Tibial nerve (tissue), 4 donors: ENCODE data around the gene SRSF9. TPM values are rescaled to one million over a fixed set of nuclear protein-coding genes. Genes with fewer than 3 reads are reported as not detected.

Experiments used
- small RNA-seq: library from RNA; depleted of rRNA; stranded (forward); fragments of <200 nt; gene quantifications from one replicate; pipeline ENCODE3, GENCODE V24; 2016
- total RNA-seq, 4 donors: library from RNA; depleted of rRNA; stranded (reverse); fragments of >200 nt; gene quantifications; one replicate each; pipeline ENCODE4 v1.1.0, GENCODE V29; 2016

SRSF9 gene
- total RNA-seq, 4 donors from 2014 or later = 66.6 to 90.6 (median 77.1) TPM

Small RNA genes within 50 kb of the gene (small RNA-seq; reads per million reads assigned to genes)
- not detected for gene RF00019

Other genes starting within 250 kb of the SRSF9 start
- 100 to 1,000 TPM; 217 to 428 (median 330) TPM for gene PXN, start 204.0 kb downstream of the SRSF9 start, total RNA-seq
- gene RNU4-2, start 177.8 kb downstream of the SRSF9 start, total RNA-seq = under 1 TPM; under 0.01 TPM
- gene RNU4-1, start 176.5 kb downstream of the SRSF9 start, total RNA-seq = under 1 TPM in 3 of 4 donors, not detected in 1; under 0.01 TPM
- 1 to 10 TPM in 3 of 4 donors, under 1 TPM in 1; 0.87 to 5.7 (median 1.9) TPM for gene SIRT4, start 167.4 kb downstream of the SRSF9 start, total RNA-seq
- gene PLA2G1B, start 142.0 kb downstream of the SRSF9 start, total RNA-seq = 10 to 100 TPM in 1 of 4 donors, not detected in 3; 11.4 TPM
- gene MSI1, start 100.6 kb downstream of the SRSF9 start, total RNA-seq = 1 to 10 TPM in 1 of 4 donors, under 1 TPM in 2, not detected in 1; 0.22 to 1.2 (median 0.59) TPM
- gene COX6A1, start 31.6 kb downstream of the SRSF9 start, total RNA-seq = 100 to 1,000 TPM; 458 to 661 (median 570) TPM
- 10 to 100 TPM in 1 of 4 donors, 1 to 10 TPM in 3; 2.4 to 17.0 (median 7.0) TPM for gene TRIAP1, start 23.4 kb downstream of the SRSF9 start, total RNA-seq
- 10 to 100 TPM; 21.0 to 37.3 (median 29.2) TPM for gene GATC, start 23.3 kb downstream of the SRSF9 start, total RNA-seq
- 100 to 1,000 TPM; 175 to 306 (median 258) TPM for gene DYNLL1, start 26.4 kb upstream of the SRSF9 start, total RNA-seq
- gene COQ5, start 59.4 kb upstream of the SRSF9 start, total RNA-seq = 10 to 100 TPM; 21.6 to 23.7 (median 23.4) TPM
- 100 to 1,000 TPM; 201 to 306 (median 264) TPM for gene RNF10, start 64.6 kb upstream of the SRSF9 start, total RNA-seq
- 10 to 100 TPM; 32.6 to 57.6 (median 51.7) TPM for gene POP5, start 111.7 kb upstream of the SRSF9 start, total RNA-seq
- gene CABP1, start 170.9 kb upstream of the SRSF9 start, total RNA-seq = under 1 TPM in 2 of 4 donors, not detected in 2; 0.21 to 0.22 TPM
- 10 to 100 TPM; 42.6 to 67.8 (median 58.6) TPM for gene MLEC, start 217.4 kb upstream of the SRSF9 start, total RNA-seq
- gene UNC119B, start 240.7 kb upstream of the SRSF9 start, total RNA-seq = 10 to 100 TPM; 20.4 to 27.1 (median 22.1) TPM